Parathyroid adenoma (tissue), 2 donors: ENCODE data around the gene LIN28A.
A peak's percentile ranks its signal among the peaks of the same experiment; 100 is the strongest.

Experiments used
- H2AFZ ChIP-seq: fragments of 300-600 bp; sonication (generic); one replicate; pipeline ENCODE4 v1.7.0; 2017; ENCODE audit warnings: antibody characterized with exemption, mild to moderate bottlenecking
- H3K27ac ChIP-seq: fragments of 300-600 bp; sonication (generic); one replicate; pipeline ENCODE4 v1.7.0; 2017
- H3K27me3 ChIP-seq: fragments of 300-600 bp; sonication (generic); one replicate; pipeline ENCODE4 v1.7.0; 2017; ENCODE audit warnings: low read length; ENCODE audit not compliant: control insufficient read depth, insufficient read depth
- H3K36me3 ChIP-seq: fragments of 300-600 bp; sonication (generic); one replicate; pipeline ENCODE4 v1.7.0; 2017; ENCODE audit warnings: low read length; ENCODE audit not compliant: control insufficient read depth, insufficient read depth
- H3K4me1 ChIP-seq: fragments of 300-600 bp; sonication (generic); one replicate; pipeline ENCODE4 v1.7.0; 2017; ENCODE audit warnings: control low read depth
- H3K4me2 ChIP-seq: fragments of 300-600 bp; sonication (generic); one replicate; pipeline ENCODE4 v1.7.0; 2017; ENCODE audit warnings: low read length
- H3K4me3 ChIP-seq: fragments of 300-600 bp; sonication (generic); one replicate; pipeline ENCODE4 v1.7.0; 2017; ENCODE audit warnings: low read depth, low read length
- H3K79me2 ChIP-seq: fragments of 300-600 bp; sonication (generic); one replicate; pipeline ENCODE4 v1.7.0; 2017; ENCODE audit warnings: control low read depth
- H3K9ac ChIP-seq: fragments of 300-600 bp; sonication (generic); one replicate; pipeline ENCODE4 v1.7.0; 2017; ENCODE audit warnings: mild to moderate bottlenecking
- H3K9me3 ChIP-seq: fragments of 300-600 bp; sonication (generic); one replicate; pipeline ENCODE4 v1.7.0; 2017; ENCODE audit warnings: low read length; ENCODE audit not compliant: control insufficient read depth
- TF ChIP-seq, protein P1 (sequence below): fragments of 300-600 bp; sonication (generic); IDR thresholded peaks from one replicate; pipeline ENCODE4 v1.7.0; 2017; ENCODE audit warnings: antibody characterized with exemption, mild to moderate bottlenecking
- donor health status: primary hyperparathyroidism.

Gene LIN28A

GRCh38 chr1:26417111-26417759 is 6.6 kb downstream of the LIN28A start:
- H3K9ac ChIP-seq: no peak overlapping the region
- no peaks in the 10 kb centered on the region for H3K79me2 ChIP-seq
- H3K27ac ChIP-seq: no peak overlapping the region
- H3K4me2 ChIP-seq: no peak overlapping the region
- no peak overlapping the region for H3K4me3 ChIP-seq
- no peak overlapping the region for H2AFZ ChIP-seq
- no peaks in the 10 kb centered on the region for H3K4me1 ChIP-seq
- peaks cover 4% of the 10 kb centered on the region for H3K27me3 ChIP-seq
- H3K9me3 ChIP-seq: no peaks in the 10 kb centered on the region
- TF ChIP-seq, protein P1, sequence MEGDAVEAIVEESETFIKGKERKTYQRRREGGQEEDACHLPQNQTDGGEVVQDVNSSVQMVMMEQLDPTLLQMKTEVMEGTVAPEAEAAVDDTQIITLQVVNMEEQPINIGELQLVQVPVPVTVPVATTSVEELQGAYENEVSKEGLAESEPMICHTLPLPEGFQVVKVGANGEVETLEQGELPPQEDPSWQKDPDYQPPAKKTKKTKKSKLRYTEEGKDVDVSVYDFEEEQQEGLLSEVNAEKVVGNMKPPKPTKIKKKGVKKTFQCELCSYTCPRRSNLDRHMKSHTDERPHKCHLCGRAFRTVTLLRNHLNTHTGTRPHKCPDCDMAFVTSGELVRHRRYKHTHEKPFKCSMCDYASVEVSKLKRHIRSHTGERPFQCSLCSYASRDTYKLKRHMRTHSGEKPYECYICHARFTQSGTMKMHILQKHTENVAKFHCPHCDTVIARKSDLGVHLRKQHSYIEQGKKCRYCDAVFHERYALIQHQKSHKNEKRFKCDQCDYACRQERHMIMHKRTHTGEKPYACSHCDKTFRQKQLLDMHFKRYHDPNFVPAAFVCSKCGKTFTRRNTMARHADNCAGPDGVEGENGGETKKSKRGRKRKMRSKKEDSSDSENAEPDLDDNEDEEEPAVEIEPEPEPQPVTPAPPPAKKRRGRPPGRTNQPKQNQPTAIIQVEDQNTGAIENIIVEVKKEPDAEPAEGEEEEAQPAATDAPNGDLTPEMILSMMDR: peak; percentile 59
- no peaks in the 10 kb centered on the region for H3K36me3 ChIP-seq

DNA sequence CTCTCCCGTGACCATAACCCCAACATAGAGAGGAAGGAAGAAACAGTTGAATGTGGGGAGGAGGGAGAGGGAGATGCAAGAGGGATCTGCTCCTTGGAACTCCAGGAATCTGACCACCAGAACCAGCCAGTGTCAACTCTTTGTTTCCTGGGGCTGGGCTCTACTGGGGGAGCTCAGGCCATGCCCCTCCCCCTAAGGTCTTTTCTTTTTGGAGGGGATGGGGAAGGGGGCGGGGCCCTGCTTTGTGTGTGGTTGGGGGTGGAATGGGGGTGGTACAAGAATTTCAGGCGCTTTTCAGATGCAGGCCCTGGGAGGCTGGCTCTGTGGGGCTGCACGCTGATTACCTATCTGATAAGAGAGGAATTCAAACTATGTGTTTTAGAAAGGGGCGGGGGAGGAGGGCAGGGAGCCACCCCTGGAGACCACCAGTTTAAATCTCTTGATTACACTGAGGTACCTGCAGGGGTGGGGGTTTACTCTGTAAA is 8.3 kb downstream of the LIN28A start:
- Histone ChIP-seq H2AFZ (no peak overlapping the region), H3K27me3 (no peaks in the 10 kb centered on the region), H3K36me3 (no peaks in the 10 kb centered on the region), H3K9ac (no peak overlapping the region), H3K4me1 (no peaks in the 10 kb centered on the region), H3K4me3 (no peak overlapping the region), H3K9me3 (no peaks in the 10 kb centered on the region), H3K79me2 (no peaks in the 10 kb centered on the region), H3K4me2 (no peak overlapping the region), H3K27ac (no peak overlapping the region)
- TF ChIP-seq, protein P1: no peak

DNA sequence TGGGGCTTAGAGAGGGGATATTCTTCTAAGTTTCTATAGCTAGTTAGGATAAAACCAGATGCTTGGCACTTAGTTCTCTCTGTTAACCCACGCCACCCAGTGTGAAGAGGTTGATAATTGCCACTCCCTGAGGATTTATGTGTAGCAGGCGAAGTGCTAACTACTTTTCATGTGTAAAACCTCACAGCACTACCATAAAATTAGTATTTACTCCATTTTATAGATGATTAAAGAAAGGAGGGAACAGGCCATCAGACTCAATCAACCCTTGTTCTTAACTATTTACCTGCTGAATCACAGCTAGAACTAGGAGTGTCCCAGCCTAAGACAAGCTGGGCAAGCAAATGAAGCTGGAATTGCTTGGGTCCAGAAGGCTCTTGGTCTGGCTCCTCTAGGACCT is 8.9 kb downstream of the LIN28A start:
- H3K4me1 ChIP-seq: no peaks in the 10 kb centered on the region
- no peaks in the 10 kb centered on the region for H3K27me3 ChIP-seq
- H3K79me2 ChIP-seq: no peaks in the 10 kb centered on the region
- H3K27ac ChIP-seq: no peak overlapping the region
- no peak overlapping the region for H3K4me2 ChIP-seq
- H3K9ac ChIP-seq: no peak overlapping the region
- TF ChIP-seq, protein P1: no peak
- H3K4me3 ChIP-seq: no peak overlapping the region
- no peaks in the 10 kb centered on the region for H3K36me3 ChIP-seq
- no peak overlapping the region for H2AFZ ChIP-seq
- H3K9me3 ChIP-seq: no peaks in the 10 kb centered on the region

- no peak overlapping the region for H3K9ac ChIP-seq
- H3K4me1 ChIP-seq: no peaks in the 10 kb centered on the region
- no peak overlapping the region for H3K4me3 ChIP-seq
- H2AFZ ChIP-seq: no peak overlapping the region
- no peak overlapping the region for H3K27ac ChIP-seq
- H3K36me3 ChIP-seq: no peaks in the 10 kb centered on the region
- no peak overlapping the region for H3K4me2 ChIP-seq
- H3K9me3 ChIP-seq: no peaks in the 10 kb centered on the region
- TF ChIP-seq, protein P1: no peak
- H3K79me2 ChIP-seq: no peaks in the 10 kb centered on the region
- no peaks in the 10 kb centered on the region for H3K27me3 ChIP-seq
Measured at GRCh38 chr1:26429721-26430120, 19.1 kb downstream of the LIN28A start.
